SK-N-SH (cell line): ENCODE measurements around the gene KLHL30. TPM values are rescaled to one million over a fixed set of nuclear protein-coding genes. Genes with fewer than 3 reads are reported as not detected.

Experiments
- CTCF ChIA-PET: fragments of 300-600, 350-600 bp; formaldehyde crosslinking; extraction: SDS; loops from one replicate; lab custom pipeline; 2021; lab: Yijun Ruan, JAX
- POLR2A ChIA-PET: fragments of 350-600 bp; sonication (Branson Sonifier 250); formaldehyde crosslinking; extraction: SDS; loops from one replicate; lab custom pipeline; 2020; ENCODE audit warnings: antibody characterized with exemption, inconsistent platforms; lab: Yijun Ruan, JAX
- DNase-seq: peaks from one replicate; pipeline ENCODE4 v3.0.0; 2012
- H2AFZ ChIP-seq: fragments of 200-600 bp; sonication (generic); 2 replicates; pipeline ENCODE4 v1.8.1; 2016; ENCODE audit warnings: antibody characterized with exemption, mild to moderate bottlenecking, low read depth
- H3F3A ChIP-seq: fragments of 200-600 bp; sonication (generic); replicated peaks from 2 replicates; pipeline ENCODE3; 2016; ENCODE audit warnings: antibody characterized with exemption, mild to moderate bottlenecking; ENCODE audit not compliant: insufficient read depth
- H3K27ac ChIP-seq, 2 experiments: fragments of 200-500 bp in 1 of 2; fragments of 200-600 bp in 1 of 2; sonication (Bioruptor generic) in 1 of 2; sonication (generic), shearing (Covaris generic) in 1 of 2; 2 replicates each; pipeline versions ENCODE4 v1.5.1 to v1.6.1; 2014 to 2016; ENCODE audit warnings: low read depth in 2 of 2, inconsistent platforms in 1 of 2, low read length in 1 of 2, mild to moderate bottlenecking in 1 of 2, mixed read lengths in 1 of 2
- H3K27me3 ChIP-seq: fragments of 200-600 bp; sonication (generic), shearing (Covaris generic); 2 replicates; pipeline ENCODE4 v1.6.1; 2016; ENCODE audit warnings: mixed run types; ENCODE audit not compliant: insufficient read depth
- H3K36me3 ChIP-seq, 2 experiments: fragments of 200-500 bp in 1 of 2; fragments of 200-600 bp in 1 of 2; sonication (Bioruptor generic) in 1 of 2; sonication (generic) in 1 of 2; replicated peaks in 1 of 2; 2 replicates each; pipeline versions ENCODE3 to v1.5.1; 2014 to 2016; ENCODE audit warnings: low read length in 1 of 2, mild to moderate bottlenecking in 1 of 2; ENCODE audit not compliant: insufficient read depth in 2 of 2, control insufficient read depth in 1 of 2
- H3K4me1 ChIP-seq, 2 experiments: fragments of 200-500 bp in 1 of 2; fragments of 200-600 bp in 1 of 2; sonication (Bioruptor generic) in 1 of 2; sonication (generic), shearing (Covaris generic) in 1 of 2; 2 replicates each; pipeline versions ENCODE4 v1.5.1 to v1.6.1; 2014 to 2016; ENCODE audit warnings: low read depth in 1 of 2, low read length in 1 of 2, mixed run types in 1 of 2; ENCODE audit not compliant: insufficient read depth in 2 of 2, control insufficient read depth in 1 of 2
- H3K4me2 ChIP-seq: fragments of 200-600 bp; sonication (generic), shearing (Covaris generic); 2 replicates; pipeline ENCODE4 v1.6.1; 2017; ENCODE audit warnings: mixed run types
- H3K4me3 ChIP-seq, 2 experiments: fragments of 200-500 bp in 1 of 2; fragments of 200-600 bp in 1 of 2; sonication (Bioruptor generic) in 1 of 2; sonication (generic), shearing (Covaris generic) in 1 of 2; 2 replicates each; pipeline versions ENCODE4 v1.5.1 to v1.8.1; 2014 to 2016; ENCODE audit warnings: low read depth in 2 of 2, inconsistent platforms in 1 of 2, low read length in 1 of 2, mild to moderate bottlenecking in 1 of 2, mixed read lengths in 1 of 2, moderate library complexity in 1 of 2
- H3K79me2 ChIP-seq: fragments of 200-600 bp; sonication (generic); 2 replicates; pipeline ENCODE4 v1.8.1; 2017; ENCODE audit warnings: mild to moderate bottlenecking; ENCODE audit not compliant: insufficient read depth
- H3K9ac ChIP-seq: fragments of 200-600 bp; sonication (generic); 2 replicates; pipeline ENCODE4 v1.6.1; 2017; ENCODE audit warnings: mixed run types
- H3K9me2 ChIP-seq: fragments of 200-600 bp; sonication (generic); 2 replicates; pipeline ENCODE4 v1.6.1; 2017; ENCODE audit warnings: mixed run types
- H3K9me3 ChIP-seq: fragments of 200-600 bp; sonication (generic); 2 replicates; pipeline ENCODE4 v1.6.1; 2017; ENCODE audit warnings: mixed run types, mild to moderate bottlenecking, moderate library complexity
- H4K20me1 ChIP-seq: fragments of 200-600 bp; sonication (generic); 2 replicates; pipeline ENCODE4 v1.6.1; 2017; ENCODE audit warnings: mild to moderate bottlenecking, mixed run types; ENCODE audit not compliant: insufficient read depth
- EP300 ChIP-seq, 2 experiments: IDR thresholded peaks; 2 replicates each; pipeline versions ENCODE4 v1.4.0 to v1.6.1; 2012; ENCODE audit warnings: borderline replicate concordance in 1 of 2, low read depth in 1 of 2, low read length in 1 of 2
- POLR2AphosphoS5 ChIP-seq: IDR thresholded peaks from 2 replicates; pipeline ENCODE4 v1.6.1; 2012; ENCODE audit warnings: low read depth, low read length
- RAD21 ChIP-seq: IDR thresholded peaks from 2 replicates; pipeline ENCODE4 v1.6.1; 2012; ENCODE audit warnings: mild to moderate bottlenecking, low read length
- RFX5 ChIP-seq: IDR thresholded peaks from 2 replicates; pipeline ENCODE4 v1.6.1; 2012; ENCODE audit warnings: mild to moderate bottlenecking, improper control_type of control experiment, low read length
- TCF12 ChIP-seq: IDR thresholded peaks from 2 replicates; pipeline ENCODE4 v1.4.0; 2012
- YY1 ChIP-seq: IDR thresholded peaks from 2 replicates; pipeline ENCODE4 v1.4.0; 2012; ENCODE audit warnings: low read depth, mild to moderate bottlenecking
- WGBS: methylation state at CpG from one replicate; pipeline ENCODE4 v1.1.6; 2017; ENCODE audit warnings: low lambda C conversion rate; 5-methylcytosine and 5-hydroxymethylcytosine counted together
- polyA plus RNA-seq, 3 experiments: library from polyadenylated mRNA; depleted of rRNA; stranded (reverse); fragments of >200 nt; gene quantifications; 2 replicates each; pipeline ENCODE4 v1.2.3, GENCODE V29; 2012
- TF ChIP-seq, protein P1 (sequence below): IDR thresholded peaks from 2 replicates; pipeline ENCODE4 v1.6.1; 2012; ENCODE audit warnings: mild to moderate bottlenecking, low read depth, low read length, moderate library complexity
- TF ChIP-seq, protein P2 (sequence below): fragments of 200-600 bp; sonication (generic); IDR thresholded peaks from 2 replicates; pipeline ENCODE4 v1.6.1; 2017; ENCODE audit warnings: antibody characterized with exemption, mild to moderate bottlenecking, moderate library complexity
- TF ChIP-seq, protein P3 (sequence below): fragments of 150-350 bp; IDR thresholded peaks from 2 replicates; pipeline ENCODE4 v1.6.1; 2017; ENCODE audit warnings: antibody characterized with exemption, low read length, low read depth, borderline replicate concordance

The KLHL30 gene
- polyA plus RNA-seq, 1 of the 3 experiments (the other 2 are of a cell fraction), result not detected

- TF ChIP-seq, protein P1, sequence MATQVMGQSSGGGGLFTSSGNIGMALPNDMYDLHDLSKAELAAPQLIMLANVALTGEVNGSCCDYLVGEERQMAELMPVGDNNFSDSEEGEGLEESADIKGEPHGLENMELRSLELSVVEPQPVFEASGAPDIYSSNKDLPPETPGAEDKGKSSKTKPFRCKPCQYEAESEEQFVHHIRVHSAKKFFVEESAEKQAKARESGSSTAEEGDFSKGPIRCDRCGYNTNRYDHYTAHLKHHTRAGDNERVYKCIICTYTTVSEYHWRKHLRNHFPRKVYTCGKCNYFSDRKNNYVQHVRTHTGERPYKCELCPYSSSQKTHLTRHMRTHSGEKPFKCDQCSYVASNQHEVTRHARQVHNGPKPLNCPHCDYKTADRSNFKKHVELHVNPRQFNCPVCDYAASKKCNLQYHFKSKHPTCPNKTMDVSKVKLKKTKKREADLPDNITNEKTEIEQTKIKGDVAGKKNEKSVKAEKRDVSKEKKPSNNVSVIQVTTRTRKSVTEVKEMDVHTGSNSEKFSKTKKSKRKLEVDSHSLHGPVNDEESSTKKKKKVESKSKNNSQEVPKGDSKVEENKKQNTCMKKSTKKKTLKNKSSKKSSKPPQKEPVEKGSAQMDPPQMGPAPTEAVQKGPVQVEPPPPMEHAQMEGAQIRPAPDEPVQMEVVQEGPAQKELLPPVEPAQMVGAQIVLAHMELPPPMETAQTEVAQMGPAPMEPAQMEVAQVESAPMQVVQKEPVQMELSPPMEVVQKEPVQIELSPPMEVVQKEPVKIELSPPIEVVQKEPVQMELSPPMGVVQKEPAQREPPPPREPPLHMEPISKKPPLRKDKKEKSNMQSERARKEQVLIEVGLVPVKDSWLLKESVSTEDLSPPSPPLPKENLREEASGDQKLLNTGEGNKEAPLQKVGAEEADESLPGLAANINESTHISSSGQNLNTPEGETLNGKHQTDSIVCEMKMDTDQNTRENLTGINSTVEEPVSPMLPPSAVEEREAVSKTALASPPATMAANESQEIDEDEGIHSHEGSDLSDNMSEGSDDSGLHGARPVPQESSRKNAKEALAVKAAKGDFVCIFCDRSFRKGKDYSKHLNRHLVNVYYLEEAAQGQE, result no peak
- TF ChIP-seq, all 33 proteins: peak for 0
Observed at GRCh38 chr2:238095143-238095542, 43.3 kb upstream of the KLHL30 start (continued).

- Histone ChIP-seq H3K4me1 (peaks cover 3 to 7% of the 10 kb centered on the region in 2 experiments; a peak in 2 of 4 replicates), H3F3A (no peaks in the 10 kb centered on the region), H3K9me3 (no peaks in the 10 kb centered on the region), H3K36me3 (no peaks in the 10 kb centered on the region), H3K27ac (no peak overlapping the region; a peak in 1 of 4 replicates), H3K9me2 (no peaks in the 10 kb centered on the region), H3K4me2 (no peak overlapping the region), H4K20me1 (no peaks in the 10 kb centered on the region), H3K4me3 (no peak overlapping the region), H3K27me3 (no peaks in the 10 kb centered on the region), H3K79me2 (no peaks in the 10 kb centered on the region), H3K9ac (no peak overlapping the region), H2AFZ (no peak overlapping the region)
- ChIA-PET POLR2A (no interaction called here), CTCF (interaction anchor here (0.7 kb wide), 1 partner anchor 38 kb away, joined by 3 read pairs; no protein-coding TSS in a partner anchor)
- DNase-seq, result peak; percentile 27
- WGBS, result 94% methylated on average over 20 of the region's 22 CpGs
- TF ChIP-seq RAD21 (no peak), POLR2AphosphoS5 (no peak), EP300 (IDR thresholded peaks at IDR 0.05; ENCODE audit: borderline replicate concordance in 1 of 2, low read depth in 1 of 2, low read length in 1 of 2) (no peak), RFX5 (no peak), YY1 (no peak), TCF12 (no peak)
- TF ChIP-seq, protein P2, sequence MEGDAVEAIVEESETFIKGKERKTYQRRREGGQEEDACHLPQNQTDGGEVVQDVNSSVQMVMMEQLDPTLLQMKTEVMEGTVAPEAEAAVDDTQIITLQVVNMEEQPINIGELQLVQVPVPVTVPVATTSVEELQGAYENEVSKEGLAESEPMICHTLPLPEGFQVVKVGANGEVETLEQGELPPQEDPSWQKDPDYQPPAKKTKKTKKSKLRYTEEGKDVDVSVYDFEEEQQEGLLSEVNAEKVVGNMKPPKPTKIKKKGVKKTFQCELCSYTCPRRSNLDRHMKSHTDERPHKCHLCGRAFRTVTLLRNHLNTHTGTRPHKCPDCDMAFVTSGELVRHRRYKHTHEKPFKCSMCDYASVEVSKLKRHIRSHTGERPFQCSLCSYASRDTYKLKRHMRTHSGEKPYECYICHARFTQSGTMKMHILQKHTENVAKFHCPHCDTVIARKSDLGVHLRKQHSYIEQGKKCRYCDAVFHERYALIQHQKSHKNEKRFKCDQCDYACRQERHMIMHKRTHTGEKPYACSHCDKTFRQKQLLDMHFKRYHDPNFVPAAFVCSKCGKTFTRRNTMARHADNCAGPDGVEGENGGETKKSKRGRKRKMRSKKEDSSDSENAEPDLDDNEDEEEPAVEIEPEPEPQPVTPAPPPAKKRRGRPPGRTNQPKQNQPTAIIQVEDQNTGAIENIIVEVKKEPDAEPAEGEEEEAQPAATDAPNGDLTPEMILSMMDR, result no peak
- TF ChIP-seq, protein P3, sequence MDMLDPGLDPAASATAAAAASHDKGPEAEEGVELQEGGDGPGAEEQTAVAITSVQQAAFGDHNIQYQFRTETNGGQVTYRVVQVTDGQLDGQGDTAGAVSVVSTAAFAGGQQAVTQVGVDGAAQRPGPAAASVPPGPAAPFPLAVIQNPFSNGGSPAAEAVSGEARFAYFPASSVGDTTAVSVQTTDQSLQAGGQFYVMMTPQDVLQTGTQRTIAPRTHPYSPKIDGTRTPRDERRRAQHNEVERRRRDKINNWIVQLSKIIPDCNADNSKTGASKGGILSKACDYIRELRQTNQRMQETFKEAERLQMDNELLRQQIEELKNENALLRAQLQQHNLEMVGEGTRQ, result no peak
- TF ChIP-seq, all 33 proteins: peak for 0
Observed at GRCh38 chr2:238096311-238097011, 42.0 kb upstream of the KLHL30 start.
